ENCODE measurements around the gene ELOA2.
"Not testable (repeated sequence)": the region's sequence is repeated elsewhere in the genome, so short reads cannot be mapped to it uniquely, and the experiment has no call there.

Gene ELOA2

GRCh38 chr18:47035156-47035671 is at the start of gene ELOA2:
TSS of gene ELOA2 (minus strand) at chr18:47035621. CDS start at chr18:47035264, 357 bp downstream.
- no peak for DNase-seq (ENCODE audit: low read depth)

- no peak for DNase-seq (ENCODE audit: low read depth)
Measured at GRCh38 chr18:47081578-47081977, 46.2 kb upstream of the ELOA2 start.

- DNase-seq (ENCODE audit: low read depth) = no peak
Measured at GRCh38 chr18:47080872-47081271, 45.5 kb upstream of the ELOA2 start.

- no peak for DNase-seq (ENCODE audit: low read depth)
Measured at GRCh38 chr18:47077111-47077510, 41.7 kb upstream of the ELOA2 start.

GRCh38 chr18:47075098-47075883 is 39.9 kb upstream of the ELOA2 start:
- DNase-seq (ENCODE audit: low read depth) = no peak

GRCh38 chr18:47067648-47068047 is 32.2 kb upstream of the ELOA2 start:
- DNase-seq (ENCODE audit: low read depth) = no peak

GRCh38 chr18:47063096-47063495 is 27.7 kb upstream of the ELOA2 start:
- DNase-seq (ENCODE audit: low read depth) = no peak

GRCh38 chr18:47062471-47062870 is 27.1 kb upstream of the ELOA2 start:
- DNase-seq (ENCODE audit: low read depth) = no peak

- no peak for DNase-seq (ENCODE audit: low read depth)
Measured at GRCh38 chr18:47054369-47054768, 18.9 kb upstream of the ELOA2 start.

GRCh38 chr18:47050468-47050867 is 15.0 kb upstream of the ELOA2 start:
- no peak for DNase-seq (ENCODE audit: low read depth)

GRCh38 chr18:47040982-47041381 is 5.6 kb upstream of the ELOA2 start:
- DNase-seq (ENCODE audit: low read depth) = no peak

GRCh38 chr18:47036927-47037578 is 1.6 kb upstream of the ELOA2 start:
- no peak for DNase-seq (ENCODE audit: low read depth)

GRCh38 chr18:47036298-47036874 is 965 bp upstream of the ELOA2 start:
- no peak for DNase-seq (ENCODE audit: low read depth)

GRCh38 chr18:47034591-47034990 is 830 bp downstream of the ELOA2 start:
- not testable (repeated sequence) for DNase-seq (ENCODE audit: low read depth)

- no peak for DNase-seq (ENCODE audit: low read depth)
Measured at GRCh38 chr18:47032945-47033344, 2.5 kb downstream of the ELOA2 start.

- not testable (repeated sequence) for DNase-seq (ENCODE audit: low read depth)
Measured at GRCh38 chr18:47030887-47031286, 4.5 kb downstream of the ELOA2 start.

- not testable (repeated sequence) for DNase-seq (ENCODE audit: low read depth)
Measured at GRCh38 chr18:47029684-47030353, 5.6 kb downstream of the ELOA2 start.

GRCh38 chr18:47028738-47029137 is 6.7 kb downstream of the ELOA2 start:
- not testable (repeated sequence) for DNase-seq (ENCODE audit: low read depth)

GRCh38 chr18:47025557-47026174 is 9.8 kb downstream of the ELOA2 start:
- not testable (repeated sequence) for DNase-seq (ENCODE audit: low read depth)

- not testable (repeated sequence) for DNase-seq (ENCODE audit: low read depth)
Measured at GRCh38 chr18:47023769-47024465, 11.5 kb downstream of the ELOA2 start.

- DNase-seq (ENCODE audit: low read depth) = not testable (repeated sequence)
Measured at GRCh38 chr18:47022821-47023220, 12.6 kb downstream of the ELOA2 start.
